HepG2 (cell line): ENCODE results near the gene CARMIL3. TPM values are rescaled to one million over a fixed set of nuclear protein-coding genes. Genes with fewer than 3 reads are reported as not detected.

Experiments used
- EP300 ChIP-seq, 3 experiments: sonication (generic) in 1 of 3; formaldehyde crosslinking in 1 of 3; IDR thresholded peaks; 2 replicates each; pipeline versions ENCODE4 v1.5.1 to v1.6.1; 2011 to 2020; ENCODE audit warnings: low read depth in 2 of 3, low read length in 2 of 3, borderline replicate concordance in 1 of 3, improper control_type of control experiment in 1 of 3, mild to moderate bottlenecking in 1 of 3, missing genetic modification reagents in 1 of 3, moderate library complexity in 1 of 3
- HNF4G ChIP-seq, 2 experiments: sonication (generic) in 1 of 2; formaldehyde crosslinking in 1 of 2; IDR thresholded peaks; 2 replicates each; pipeline versions ENCODE4 v1.4.0 to v1.6.1; 2011 to 2020; ENCODE audit warnings: borderline replicate concordance in 2 of 2, low read depth in 2 of 2, mild to moderate bottlenecking in 2 of 2, low read length in 1 of 2, missing genetic modification reagents in 1 of 2, moderate library complexity in 1 of 2
- NCOA2 ChIP-seq: sonication (generic); formaldehyde crosslinking; IDR thresholded peaks from 2 replicates; pipeline ENCODE4 v1.8.0; 2022; ENCODE audit warnings: inconsistent platforms
- NR2C2 ChIP-seq: sonication (generic); formaldehyde crosslinking; IDR thresholded peaks from 2 replicates; pipeline ENCODE4 v1.4.0; 2020; ENCODE audit warnings: missing genetic modification reagents, mild to moderate bottlenecking, moderate library complexity, borderline replicate concordance
- SRY ChIP-seq: sonication (generic); formaldehyde crosslinking; IDR thresholded peaks from 2 replicates; pipeline ENCODE4 v1.8.0; 2022; ENCODE audit warnings: mild to moderate bottlenecking, missing genetic modification reagents
- TCF12 ChIP-seq, 2 experiments: fragments of 450-650 bp in 1 of 2; sonication (generic) in 1 of 2; formaldehyde crosslinking in 1 of 2; IDR thresholded peaks; 2 replicates each; pipeline versions ENCODE4 v1.6.1 to v1.8.0; 2017 to 2022; ENCODE audit warnings: antibody characterized with exemption in 1 of 2, mild to moderate bottlenecking in 1 of 2, missing genetic modification reagents in 1 of 2, moderate library complexity in 1 of 2
- TCF7 ChIP-seq: sonication (generic); IDR thresholded peaks from 2 replicates; pipeline ENCODE4 v1.6.1; 2016; ENCODE audit warnings: antibody characterized with exemption, low read depth
- ZBTB8A ChIP-seq: sonication (generic); formaldehyde crosslinking; IDR thresholded peaks from 2 replicates; pipeline ENCODE4 v1.4.0; 2020; ENCODE audit warnings: mild to moderate bottlenecking, low read depth, missing genetic modification reagents, borderline replicate concordance
- ZNF274 ChIP-seq: sonication (generic); formaldehyde crosslinking; IDR thresholded peaks from 2 replicates; pipeline ENCODE4 v1.5.1; 2020; ENCODE audit warnings: mild to moderate bottlenecking, missing genetic modification reagents
- ZNF343 ChIP-seq: sonication (generic); formaldehyde crosslinking; IDR thresholded peaks from 2 replicates; pipeline ENCODE4 v1.4.0; 2020; ENCODE audit warnings: mild to moderate bottlenecking, missing genetic modification reagents
- ZNF788 ChIP-seq: sonication (generic); formaldehyde crosslinking; IDR thresholded peaks from 2 replicates; pipeline ENCODE4 v1.5.0; 2020; ENCODE audit warnings: mild to moderate bottlenecking, missing genetic modification reagents, borderline replicate concordance
- polyA plus RNA-seq, 8 experiments: library from polyadenylated mRNA; depleted of rRNA in 3 of 8; stranded (reverse) in 7 of 8; unstranded in 1 of 8; fragments of >200 nt; fragmentation: Illumina TruSeq in 4 of 8; extraction: Trizol in 4 of 8; gene quantifications; 2 replicates each; pipeline versions ENCODE4 v1.2.1 to v1.2.3, GENCODE V29; 2011 to 2016; ENCODE audit warnings: low read depth in 4 of 8, missing spikeins in 1 of 8, mixed read lengths in 1 of 8; ENCODE audit not compliant: insufficient read depth in 1 of 8
- total RNA-seq, 5 experiments: library from RNA; depleted of rRNA; stranded (reverse); fragments of >200 nt; fragmentation: Illumina TruSeq; extraction: Trizol; gene quantifications; 2 replicates each; pipeline ENCODE4 v1.2.3, GENCODE V29; 2016; ENCODE audit warnings: low read depth in 1 of 5
- TF ChIP-seq, protein P1 (sequence below): sonication (generic); formaldehyde crosslinking; IDR thresholded peaks from 2 replicates; pipeline ENCODE4 v1.9.0; 2022; ENCODE audit warnings: missing genetic modification reagents, mild to moderate bottlenecking, borderline replicate concordance
- TF ChIP-seq, protein P2 (sequence below), 2 experiments: fragments of 450-650 bp in 1 of 2; sonication (generic) in 1 of 2; formaldehyde crosslinking in 1 of 2; IDR thresholded peaks; 2 replicates each; pipeline versions ENCODE4 v1.6.1 to v1.8.0; 2016 to 2022; ENCODE audit warnings: antibody characterized with exemption in 1 of 2, mild to moderate bottlenecking in 1 of 2, missing genetic modification reagents in 1 of 2

Gene CARMIL3
- total and polyA plus RNA-seq, 2 of the 13 experiments (the other 11 are each of a cell fraction or from before 2014, with no cell fraction given): 0.27 to 0.55 TPM

DNA sequence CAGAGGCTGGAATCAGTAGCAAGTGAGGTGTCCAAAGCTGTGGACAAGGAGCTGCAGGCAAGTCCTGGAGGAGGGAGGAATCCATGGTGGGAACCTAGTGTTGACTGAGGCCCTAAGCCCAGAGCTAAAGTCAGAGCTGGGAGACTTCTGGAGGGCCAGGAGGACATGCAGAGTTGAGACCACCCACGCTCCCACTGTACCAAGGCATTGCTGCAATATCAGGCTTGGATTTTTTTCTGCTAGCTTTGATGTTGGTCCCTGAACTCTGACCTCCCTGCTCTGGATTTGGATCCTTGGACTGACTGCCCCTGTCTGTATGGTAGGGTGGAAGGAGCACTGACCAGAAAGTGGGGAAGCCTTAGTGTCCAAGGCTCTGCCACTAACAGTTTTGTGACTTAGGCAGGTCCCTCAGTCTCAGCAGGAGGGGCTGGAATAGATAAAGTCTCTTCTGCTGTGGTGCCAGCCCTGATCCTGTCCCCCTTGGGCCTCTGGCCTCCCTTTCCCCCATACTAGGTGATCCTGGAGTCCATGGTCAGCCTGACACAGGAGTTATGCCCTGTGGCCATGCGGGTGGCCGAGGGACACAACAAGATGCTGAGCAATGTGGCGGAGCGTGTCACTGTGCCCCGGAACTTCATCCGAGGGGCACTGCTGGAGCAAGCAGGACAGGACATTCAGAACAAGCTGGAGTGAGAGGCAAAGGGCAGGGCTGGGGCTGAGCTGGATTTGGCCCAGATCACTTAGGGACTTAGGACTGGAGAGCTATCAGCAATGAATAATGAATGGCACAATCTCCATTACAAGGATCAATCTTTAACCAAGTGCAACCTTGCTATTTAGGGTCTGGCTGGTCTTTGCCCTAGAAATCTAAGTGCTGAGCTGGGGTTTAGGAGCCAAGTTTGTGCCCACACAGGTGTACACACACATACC, 9.4 kb downstream of the CARMIL3 start (continued):
- TF ChIP-seq HNF4G (IDR thresholded peaks at IDR 0.05; ENCODE audit: borderline replicate concordance, low read depth, low read length) (peak; percentile 56; the same call in 1 of the 2 replicates), HNF4G (CRISPR knock-in tag; IDR thresholded peaks at IDR 0.05; ENCODE audit: borderline replicate concordance, low read depth) (peak; percentile 19; the same call in 1 of the 2 replicates), TCF7 (peak; percentile 55; the same call in 1 of the 2 replicates), TCF12 (IDR thresholded peaks at IDR 0.05) (no peak), TCF12 (CRISPR knock-in tag; IDR thresholded peaks at IDR 0.05) (no peak), NR2C2 (CRISPR knock-in tag) (peak; percentile 91), NCOA2 (CRISPR knock-in tag) (no peak), ZBTB8A (CRISPR knock-in tag) (0 out of 2 replicates have a peak, but pooled peaks have one; percentile 9), ZNF343 (CRISPR knock-in tag) (peak; percentile 74; the same call in 1 of the 2 replicates), EP300 (IDR thresholded peaks at IDR 0.05; ENCODE audit: low read depth in 2 of 2, low read length in 2 of 2) (peak in 1 of 2 experiments; percentile 20; a peak in 1 of 4 replicates), EP300 (CRISPR knock-in tag; IDR thresholded peaks at IDR 0.05; ENCODE audit: borderline replicate concordance) (no peak), SRY (CRISPR knock-in tag) (no peak), ZNF274 (peak; percentile 46; the same call in 1 of the 2 replicates), ZNF788 (CRISPR knock-in tag) (0 out of 2 replicates have a peak, but pooled peaks have one; percentile 11)
- TF ChIP-seq, protein P1, sequence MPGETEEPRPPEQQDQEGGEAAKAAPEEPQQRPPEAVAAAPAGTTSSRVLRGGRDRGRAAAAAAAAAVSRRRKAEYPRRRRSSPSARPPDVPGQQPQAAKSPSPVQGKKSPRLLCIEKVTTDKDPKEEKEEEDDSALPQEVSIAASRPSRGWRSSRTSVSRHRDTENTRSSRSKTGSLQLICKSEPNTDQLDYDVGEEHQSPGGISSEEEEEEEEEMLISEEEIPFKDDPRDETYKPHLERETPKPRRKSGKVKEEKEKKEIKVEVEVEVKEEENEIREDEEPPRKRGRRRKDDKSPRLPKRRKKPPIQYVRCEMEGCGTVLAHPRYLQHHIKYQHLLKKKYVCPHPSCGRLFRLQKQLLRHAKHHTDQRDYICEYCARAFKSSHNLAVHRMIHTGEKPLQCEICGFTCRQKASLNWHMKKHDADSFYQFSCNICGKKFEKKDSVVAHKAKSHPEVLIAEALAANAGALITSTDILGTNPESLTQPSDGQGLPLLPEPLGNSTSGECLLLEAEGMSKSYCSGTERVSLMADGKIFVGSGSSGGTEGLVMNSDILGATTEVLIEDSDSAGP (CRISPR knock-in tag): peak; percentile 64; the same call in 1 of the 2 replicates
- TF ChIP-seq, protein P2, sequence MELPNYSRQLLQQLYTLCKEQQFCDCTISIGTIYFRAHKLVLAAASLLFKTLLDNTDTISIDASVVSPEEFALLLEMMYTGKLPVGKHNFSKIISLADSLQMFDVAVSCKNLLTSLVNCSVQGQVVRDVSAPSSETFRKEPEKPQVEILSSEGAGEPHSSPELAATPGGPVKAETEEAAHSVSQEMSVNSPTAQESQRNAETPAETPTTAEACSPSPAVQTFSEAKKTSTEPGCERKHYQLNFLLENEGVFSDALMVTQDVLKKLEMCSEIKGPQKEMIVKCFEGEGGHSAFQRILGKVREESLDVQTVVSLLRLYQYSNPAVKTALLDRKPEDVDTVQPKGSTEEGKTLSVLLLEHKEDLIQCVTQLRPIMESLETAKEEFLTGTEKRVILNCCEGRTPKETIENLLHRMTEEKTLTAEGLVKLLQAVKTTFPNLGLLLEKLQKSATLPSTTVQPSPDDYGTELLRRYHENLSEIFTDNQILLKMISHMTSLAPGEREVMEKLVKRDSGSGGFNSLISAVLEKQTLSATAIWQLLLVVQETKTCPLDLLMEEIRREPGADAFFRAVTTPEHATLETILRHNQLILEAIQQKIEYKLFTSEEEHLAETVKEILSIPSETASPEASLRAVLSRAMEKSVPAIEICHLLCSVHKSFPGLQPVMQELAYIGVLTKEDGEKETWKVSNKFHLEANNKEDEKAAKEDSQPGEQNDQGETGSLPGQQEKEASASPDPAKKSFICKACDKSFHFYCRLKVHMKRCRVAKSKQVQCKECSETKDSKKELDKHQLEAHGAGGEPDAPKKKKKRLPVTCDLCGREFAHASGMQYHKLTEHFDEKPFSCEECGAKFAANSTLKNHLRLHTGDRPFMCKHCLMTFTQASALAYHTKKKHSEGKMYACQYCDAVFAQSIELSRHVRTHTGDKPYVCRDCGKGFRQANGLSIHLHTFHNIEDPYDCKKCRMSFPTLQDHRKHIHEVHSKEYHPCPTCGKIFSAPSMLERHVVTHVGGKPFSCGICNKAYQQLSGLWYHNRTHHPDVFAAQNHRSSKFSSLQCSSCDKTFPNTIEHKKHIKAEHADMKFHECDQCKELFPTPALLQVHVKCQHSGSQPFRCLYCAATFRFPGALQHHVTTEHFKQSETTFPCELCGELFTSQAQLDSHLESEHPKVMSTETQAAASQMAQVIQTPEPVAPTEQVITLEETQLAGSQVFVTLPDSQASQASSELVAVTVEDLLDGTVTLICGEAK (IDR thresholded peaks at IDR 0.05): no peak
- TF ChIP-seq, protein P2 (CRISPR knock-in tag; IDR thresholded peaks at IDR 0.05): peak; percentile 43; the same call in 1 of the 2 replicates
